T follicular helper cell (primary cell): ENCODE measurements around the gene RASSF7.

Experiments
- DNase-seq: peaks from one replicate; pipeline ENCODE4 v3.0.0-alpha.2; 2020; ENCODE audit warnings: low read depth

The RASSF7 gene

GRCh38 chr11:586376-587316 is 25.9 kb downstream of the RASSF7 start:
- no peak for DNase-seq

GRCh38 chr11:587546-587945 is 26.8 kb downstream of the RASSF7 start:
- no peak for DNase-seq

GRCh38 chr11:587978-588380 is 27.2 kb downstream of the RASSF7 start:
- DNase-seq = peak; percentile 69

GRCh38 chr11:589798-590197 is 29.0 kb downstream of the RASSF7 start:
- no peak for DNase-seq

- DNase-seq = no peak
These were observed 30.2 kb downstream of the RASSF7 start for GRCh38 chr11:590997-591396.

- no peak for DNase-seq
These were observed 31.7 kb downstream of the RASSF7 start for GRCh38 chr11:592501-592900.

GRCh38 chr11:592918-593317 is 32.1 kb downstream of the RASSF7 start:
- DNase-seq = no peak

- DNase-seq = no peak
These were observed 32.6 kb downstream of the RASSF7 start for GRCh38 chr11:593347-593746.

- no peak for DNase-seq
These were observed 34.6 kb downstream of the RASSF7 start for GRCh38 chr11:595400-595799.

- DNase-seq = no peak
These were observed 35.6 kb downstream of the RASSF7 start for GRCh38 chr11:596374-596773.

- no peak for DNase-seq
These were observed 36.5 kb downstream of the RASSF7 start for GRCh38 chr11:597166-597725.

- no peak for DNase-seq
These were observed 37.4 kb downstream of the RASSF7 start for GRCh38 chr11:598005-598680.

- DNase-seq = no peak
These were observed 40.9 kb downstream of the RASSF7 start for GRCh38 chr11:601573-602245.

- DNase-seq = no peak
These were observed 42.4 kb downstream of the RASSF7 start for GRCh38 chr11:603154-603553.

GRCh38 chr11:605286-606129 is 44.7 kb downstream of the RASSF7 start:
- DNase-seq = no peak

GRCh38 chr11:606245-606644 is 45.5 kb downstream of the RASSF7 start:
- no peak for DNase-seq

GRCh38 chr11:607020-607780 is 46.4 kb downstream of the RASSF7 start:
- no peak for DNase-seq

GRCh38 chr11:607971-608659 is 47.3 kb downstream of the RASSF7 start:
- no peak for DNase-seq

GRCh38 chr11:608791-609251 is 48.1 kb downstream of the RASSF7 start:
- no peak for DNase-seq

GRCh38 chr11:609341-609811 is 48.6 kb downstream of the RASSF7 start:
- DNase-seq = no peak
